ENCODE measurements around the gene SLC25A51.
A peak's percentile ranks its signal among the peaks of the same experiment; 100 is the strongest.
"Not testable (repeated sequence)": the region's sequence is repeated elsewhere in the genome, so short reads cannot be mapped to it uniquely, and the experiment has no call there.

Gene SLC25A51

DNA sequence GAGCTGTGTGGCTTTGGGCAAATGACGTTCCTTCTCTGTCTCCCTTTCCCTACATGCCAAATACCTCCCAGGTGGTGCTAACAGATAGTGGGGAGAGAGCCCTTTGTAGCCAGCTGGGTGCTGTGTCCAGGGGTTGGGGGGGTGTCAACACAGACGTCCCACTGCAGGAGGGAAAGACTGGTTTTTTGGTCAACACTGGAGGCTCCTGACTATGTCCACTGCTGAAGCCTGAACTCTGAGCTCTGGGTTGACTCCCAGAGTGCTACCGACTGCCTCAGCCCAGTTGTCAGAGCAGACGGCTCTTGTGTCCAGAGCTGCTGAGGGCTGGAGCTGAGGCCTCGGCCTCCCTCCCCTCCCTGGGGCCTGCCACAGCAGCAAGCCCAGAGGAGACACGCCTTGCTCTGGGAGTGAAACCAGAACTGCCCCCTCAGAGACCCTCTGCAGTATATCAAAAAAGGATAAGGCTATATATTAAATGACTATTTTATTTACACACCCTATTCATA is 14.8 kb upstream of the SLC25A51 start:
- DNase-seq = no peak

DNA sequence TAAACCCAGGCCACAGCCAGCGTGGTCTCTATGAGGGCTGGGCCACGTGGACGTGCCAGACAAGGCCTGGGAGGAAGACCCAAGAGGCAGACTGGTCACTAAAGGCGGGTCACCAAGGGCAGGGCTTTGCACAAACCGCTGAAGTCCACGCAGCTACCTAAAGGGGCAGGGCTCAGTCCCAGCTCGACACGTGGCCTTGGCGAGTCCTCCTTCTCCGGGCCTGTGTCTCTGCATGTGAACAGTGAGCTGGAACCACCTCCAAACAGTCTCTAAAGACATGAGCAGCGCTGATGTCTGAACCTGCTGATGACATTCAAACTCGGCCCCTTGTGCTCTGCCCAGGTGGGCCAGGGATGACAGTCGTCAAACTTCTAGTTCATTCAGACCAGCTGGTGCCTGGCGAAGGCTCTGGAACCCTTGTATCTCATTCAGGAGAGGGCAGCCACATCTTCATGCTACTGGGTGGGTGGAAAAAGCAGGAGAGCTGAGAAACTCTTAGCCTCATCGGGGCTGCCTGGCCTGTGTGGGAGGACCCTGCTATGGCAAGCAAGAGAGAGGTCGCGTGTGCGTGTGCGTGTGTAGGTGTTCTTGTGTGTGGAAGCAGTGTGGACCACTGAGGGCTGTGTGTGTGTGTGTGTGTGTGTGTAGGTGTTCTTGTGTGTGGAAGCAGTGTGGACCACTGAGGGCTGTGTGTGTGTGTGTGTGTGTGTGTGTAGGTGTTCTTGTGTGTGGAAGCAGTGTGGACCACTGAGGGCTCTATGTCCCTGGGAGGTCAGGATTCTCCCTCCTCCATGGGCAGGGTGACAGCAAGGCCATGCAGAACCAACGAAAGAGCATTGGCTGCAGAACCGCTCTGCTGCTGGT is 14.1 kb upstream of the SLC25A51 start:
- no peak for DNase-seq

DNA sequence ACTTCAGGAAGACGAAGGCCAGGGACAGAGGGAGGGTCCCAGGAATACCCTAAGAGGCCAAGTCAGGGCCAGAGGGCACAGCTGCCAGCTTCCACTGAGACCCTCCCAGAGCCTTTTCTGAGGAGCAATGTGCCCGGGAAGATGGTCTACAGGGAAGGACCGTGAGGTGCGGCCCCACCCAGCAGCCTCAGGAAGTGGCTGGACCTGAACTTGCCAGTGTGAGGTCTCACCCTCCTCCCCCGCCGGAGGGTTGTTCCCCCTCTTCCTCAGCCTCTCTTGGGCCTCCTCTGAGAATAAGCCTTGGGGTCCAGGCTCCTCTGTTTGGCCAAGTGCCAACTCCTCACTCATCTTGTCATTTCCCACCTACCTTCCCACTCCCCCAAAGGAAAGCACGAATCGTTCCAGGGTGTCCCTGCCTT is 13.4 kb upstream of the SLC25A51 start:
- DNase-seq = no peak

DNA sequence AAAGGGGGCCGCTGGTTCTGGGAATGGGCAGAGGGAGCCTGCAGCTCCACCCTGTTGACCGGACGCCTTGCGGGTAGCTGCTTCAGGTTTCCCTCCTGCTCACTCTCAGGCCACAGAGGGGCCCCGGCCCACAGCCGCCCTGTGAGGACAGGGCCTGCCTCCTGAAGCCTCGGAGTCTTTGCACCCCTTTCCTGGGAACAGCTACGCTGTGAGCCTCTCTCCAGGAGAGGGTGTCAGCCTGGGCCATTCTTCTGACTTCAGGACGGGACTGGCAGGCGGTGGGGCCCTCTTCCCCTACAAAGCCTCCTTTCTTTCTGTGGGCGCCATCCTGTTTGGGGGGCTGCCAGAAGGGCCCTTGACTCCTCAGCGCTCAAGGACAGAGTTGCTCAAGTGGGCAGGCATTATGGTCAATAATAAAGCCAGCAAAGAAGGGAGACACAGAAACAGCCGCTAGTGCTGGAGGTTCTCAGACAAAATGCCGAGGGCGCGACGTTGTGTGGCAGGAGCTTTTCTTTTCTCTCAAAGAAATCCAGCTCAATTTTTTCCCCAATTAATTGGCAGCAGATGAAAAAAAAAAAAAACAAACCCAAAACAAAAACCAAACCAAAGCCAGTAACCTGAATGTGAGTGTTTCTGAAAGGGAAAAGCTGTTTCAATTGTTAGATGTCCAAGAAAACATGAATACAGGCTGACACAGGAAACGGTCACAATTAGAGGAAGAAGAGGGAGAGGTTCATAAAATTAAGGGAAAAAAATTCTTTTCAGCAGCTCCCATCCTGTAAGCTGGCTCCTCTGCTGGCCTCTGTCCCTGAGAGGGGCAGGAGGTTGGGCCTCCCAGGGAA is 12.8 kb upstream of the SLC25A51 start:
- DNase-seq = no peak

DNA sequence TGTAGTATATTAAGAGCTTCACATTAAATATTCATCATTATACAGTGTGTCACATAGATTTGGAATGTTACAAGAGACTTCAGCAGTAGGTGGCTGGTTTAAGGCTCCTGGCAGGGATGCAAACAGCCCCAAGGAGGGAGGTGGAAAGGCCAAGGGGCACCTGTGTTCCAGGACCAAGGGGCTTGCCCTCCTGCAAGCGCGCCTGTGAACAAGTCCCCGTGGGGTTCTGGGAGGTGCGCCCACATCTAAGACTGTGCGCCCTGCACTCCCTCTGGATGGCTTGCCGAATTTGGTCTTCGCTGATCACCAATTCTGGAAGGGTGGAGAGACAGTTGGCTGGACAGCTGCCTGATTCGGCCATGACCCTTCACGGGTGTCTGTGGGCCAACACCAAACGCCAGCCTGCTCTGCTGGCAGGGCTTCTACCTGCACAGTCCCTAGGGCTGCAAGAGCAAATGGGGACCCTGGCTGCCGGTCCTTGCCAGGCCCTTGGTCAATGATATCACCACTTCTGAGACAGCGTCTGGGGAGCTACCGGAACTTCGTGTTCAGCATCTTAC is 12.1 kb upstream of the SLC25A51 start:
- no peak for DNase-seq

DNA sequence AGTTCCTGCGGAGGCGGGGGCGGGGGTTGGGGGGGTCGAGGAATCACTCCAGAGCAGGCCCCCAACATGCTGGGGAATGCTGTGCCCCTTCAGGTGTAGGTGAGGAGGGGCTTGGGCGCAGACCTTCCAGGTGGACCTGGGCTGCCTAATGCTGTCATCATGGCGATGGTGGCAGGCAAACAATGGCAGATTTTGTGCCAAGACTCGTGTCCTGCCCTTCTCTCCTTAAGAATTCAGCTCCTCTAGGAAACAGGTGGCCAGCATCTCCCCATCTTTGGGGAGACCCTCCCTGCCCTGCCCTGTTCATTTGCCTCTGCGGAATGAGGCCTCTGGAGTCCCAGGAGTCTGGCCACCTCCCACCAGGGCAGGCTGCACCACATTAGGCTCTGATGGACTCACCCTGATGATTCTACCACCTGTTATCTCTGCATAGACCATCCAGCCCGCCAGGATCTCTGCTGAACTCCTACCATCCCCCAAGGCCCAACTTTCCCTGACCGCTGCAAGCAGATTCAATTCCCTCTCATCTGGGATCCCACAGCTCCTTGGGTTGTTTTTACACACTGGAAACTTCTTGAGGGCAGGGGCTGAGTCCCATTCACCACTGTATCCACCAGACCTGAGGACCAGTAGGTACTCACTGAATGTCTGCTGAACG is 10.9 kb upstream of the SLC25A51 start:
- DNase-seq = no peak

DNA sequence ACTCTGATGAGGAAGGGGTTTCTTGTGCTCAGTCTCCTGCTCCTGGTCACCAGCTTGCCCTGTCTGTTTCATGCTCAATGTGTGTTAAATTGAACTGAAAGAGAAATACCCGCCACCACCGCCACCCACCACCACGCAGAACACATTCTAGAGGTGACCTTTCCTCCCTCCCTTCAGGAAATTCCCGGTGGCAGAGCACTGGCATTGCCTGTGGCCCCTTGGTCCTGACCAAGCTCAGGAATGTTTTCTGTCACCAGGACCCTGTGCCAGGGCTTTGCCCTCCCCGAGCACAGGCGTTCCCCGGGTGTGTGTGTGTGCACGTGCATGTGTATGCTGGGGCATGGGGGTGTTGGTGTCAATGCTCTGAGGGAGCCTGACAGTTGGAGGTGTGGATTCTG is 10.2 kb upstream of the SLC25A51 start:
- DNase-seq = no peak

DNA sequence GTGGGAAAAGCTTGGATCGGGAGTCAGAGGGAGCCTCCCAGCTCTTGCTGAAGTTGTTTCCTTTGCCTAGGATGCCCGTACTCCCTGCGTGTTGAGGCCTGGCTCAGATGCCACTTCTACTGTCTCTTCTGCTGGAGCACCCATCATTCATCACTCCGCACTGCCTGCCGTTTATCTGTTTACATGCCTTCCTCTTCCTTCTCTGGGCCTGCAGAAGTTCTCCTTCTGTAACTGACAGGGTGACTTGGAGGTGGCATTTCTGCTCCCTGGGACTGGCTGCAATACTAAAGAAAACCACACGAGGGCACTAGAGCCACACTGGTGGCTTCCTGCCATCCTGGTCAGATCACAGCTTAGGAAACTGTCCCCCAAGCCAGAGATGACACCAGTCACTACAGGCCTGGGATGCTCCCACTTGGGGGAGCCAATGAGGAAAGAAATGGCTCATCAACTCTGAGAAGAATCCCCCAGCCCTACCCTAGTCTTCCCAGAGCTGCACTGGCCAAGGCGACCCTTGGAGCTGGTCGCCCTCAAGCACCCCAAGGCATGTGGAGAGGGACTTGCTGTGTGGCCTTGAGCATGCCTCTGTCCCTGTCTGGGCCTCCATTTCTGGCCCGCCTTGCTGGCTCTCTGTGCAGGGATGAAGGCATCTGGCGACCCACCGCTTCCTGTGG is 9.7 kb upstream of the SLC25A51 start:
- DNase-seq = peak; percentile 26

DNA sequence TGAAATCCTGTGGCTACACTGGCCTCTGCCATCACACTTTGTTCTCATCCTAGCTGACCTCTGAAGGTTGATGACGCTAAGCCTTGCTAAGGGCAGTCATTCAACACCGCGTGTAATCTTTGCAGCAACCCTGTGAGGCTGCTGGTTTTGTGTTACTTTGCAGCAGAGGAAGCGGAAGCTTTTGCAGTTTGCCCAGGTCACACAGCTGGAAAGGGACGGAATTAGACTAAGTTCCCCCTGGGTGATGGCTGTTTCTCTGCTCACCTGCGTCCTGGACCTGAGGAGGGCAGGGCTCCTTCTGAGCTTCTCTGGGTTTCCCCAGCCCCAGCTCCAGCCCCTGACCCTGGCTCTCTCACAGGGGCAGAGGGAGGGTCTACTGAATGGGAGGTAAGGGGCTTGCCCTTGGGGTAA is 7.3 kb upstream of the SLC25A51 start:
- DNase-seq = no peak

DNA sequence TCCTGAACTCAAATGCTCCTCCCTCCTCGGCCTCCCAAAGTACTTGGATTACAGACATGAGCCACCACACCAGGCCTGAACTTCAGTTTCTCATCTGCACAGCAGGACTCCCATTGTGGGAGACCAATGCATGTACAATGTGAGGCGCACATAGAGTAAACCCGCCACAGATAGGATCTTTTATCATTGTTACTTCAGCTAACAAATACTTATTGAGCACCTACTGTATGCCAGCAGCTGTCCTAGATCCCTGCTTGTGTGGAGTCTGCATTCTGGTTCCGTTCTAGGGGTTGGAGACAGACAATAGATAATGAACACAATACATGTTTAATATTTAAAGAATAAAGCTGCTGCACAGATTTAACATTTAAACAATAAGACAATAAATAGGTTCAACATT is 6.3 kb upstream of the SLC25A51 start:
- no peak for DNase-seq

DNA sequence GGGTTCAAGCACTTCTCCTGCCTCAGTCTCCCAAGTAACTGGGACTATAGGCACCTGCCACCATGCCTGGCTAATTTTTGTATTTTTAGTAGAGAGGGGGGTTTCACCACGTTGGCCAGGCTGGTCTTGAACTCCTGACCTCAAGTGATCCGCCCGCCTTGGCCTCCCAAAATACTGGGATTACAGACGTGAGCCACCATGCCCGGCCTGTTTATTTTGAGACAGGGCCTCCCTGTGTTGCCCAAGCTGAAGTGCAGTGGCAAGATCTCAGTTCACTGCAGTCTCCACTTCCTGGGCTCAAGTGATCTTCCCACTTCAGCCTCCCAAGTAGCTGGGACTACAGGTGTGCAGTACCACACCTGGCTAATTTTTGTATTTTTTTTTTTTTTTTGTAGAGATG is 5.9 kb upstream of the SLC25A51 start:
- DNase-seq = not testable (repeated sequence)

DNA sequence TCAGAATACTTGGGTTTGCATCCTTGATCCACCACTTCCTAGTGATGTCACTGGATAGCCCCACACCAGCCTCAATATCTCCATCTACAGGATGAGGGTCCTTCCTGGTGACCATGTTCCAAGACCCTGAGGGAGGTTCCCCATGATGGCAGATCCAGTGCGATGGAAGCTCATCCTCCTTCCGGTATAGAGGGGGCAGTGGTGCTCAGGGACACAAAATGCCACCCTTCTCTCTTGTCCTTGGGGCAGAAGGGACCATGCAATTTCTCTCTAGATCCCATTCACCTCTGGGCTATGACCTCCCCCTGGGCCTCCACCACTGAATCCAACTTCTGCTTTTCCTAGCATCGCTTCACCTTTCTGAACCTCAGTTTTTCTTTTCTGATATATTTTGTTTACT is 5.4 kb upstream of the SLC25A51 start:
- no peak for DNase-seq

DNA sequence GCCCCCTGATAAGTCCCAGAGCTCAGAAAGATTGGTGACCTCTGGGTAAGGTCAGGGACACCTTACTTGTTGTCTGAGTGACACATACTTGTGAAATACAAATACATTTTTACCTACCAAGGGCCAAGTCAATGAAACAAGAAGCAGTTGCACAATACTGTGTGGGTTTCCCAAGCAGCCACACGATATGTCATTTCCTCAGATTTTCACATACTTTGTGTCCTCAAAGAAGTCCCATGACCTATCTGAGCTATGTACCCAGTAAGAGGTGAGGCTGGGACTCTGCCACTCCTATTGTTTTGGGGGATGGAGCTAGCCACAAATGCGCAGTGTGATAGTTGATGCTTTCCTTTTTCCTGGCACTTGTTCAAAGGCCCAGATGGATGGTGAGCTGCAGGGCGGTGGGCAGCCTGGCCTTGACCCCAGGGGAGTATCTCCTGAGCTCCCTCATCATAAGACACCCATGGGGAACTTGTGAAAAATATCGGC is 4.8 kb upstream of the SLC25A51 start:
- no peak for DNase-seq

DNA sequence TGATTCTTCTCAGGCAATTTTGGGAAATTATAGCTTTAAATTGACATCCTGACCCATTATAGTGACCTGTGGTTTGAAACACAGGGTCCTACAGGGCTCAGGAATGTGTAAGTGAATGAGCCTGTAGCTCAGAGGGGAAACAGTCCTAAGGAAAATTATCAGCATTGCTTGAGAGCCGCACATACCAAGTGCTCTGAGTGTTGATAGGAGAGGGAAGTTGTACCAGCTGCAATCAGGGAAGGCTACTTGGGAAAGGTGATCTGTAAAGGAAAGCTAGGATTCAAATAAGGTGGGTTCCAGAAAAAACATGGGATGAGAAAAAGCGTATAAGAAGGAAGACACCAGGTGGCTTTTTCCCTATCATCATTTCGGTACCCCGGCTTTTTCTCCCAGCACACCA is 4.4 kb upstream of the SLC25A51 start:
- no peak for DNase-seq

DNA sequence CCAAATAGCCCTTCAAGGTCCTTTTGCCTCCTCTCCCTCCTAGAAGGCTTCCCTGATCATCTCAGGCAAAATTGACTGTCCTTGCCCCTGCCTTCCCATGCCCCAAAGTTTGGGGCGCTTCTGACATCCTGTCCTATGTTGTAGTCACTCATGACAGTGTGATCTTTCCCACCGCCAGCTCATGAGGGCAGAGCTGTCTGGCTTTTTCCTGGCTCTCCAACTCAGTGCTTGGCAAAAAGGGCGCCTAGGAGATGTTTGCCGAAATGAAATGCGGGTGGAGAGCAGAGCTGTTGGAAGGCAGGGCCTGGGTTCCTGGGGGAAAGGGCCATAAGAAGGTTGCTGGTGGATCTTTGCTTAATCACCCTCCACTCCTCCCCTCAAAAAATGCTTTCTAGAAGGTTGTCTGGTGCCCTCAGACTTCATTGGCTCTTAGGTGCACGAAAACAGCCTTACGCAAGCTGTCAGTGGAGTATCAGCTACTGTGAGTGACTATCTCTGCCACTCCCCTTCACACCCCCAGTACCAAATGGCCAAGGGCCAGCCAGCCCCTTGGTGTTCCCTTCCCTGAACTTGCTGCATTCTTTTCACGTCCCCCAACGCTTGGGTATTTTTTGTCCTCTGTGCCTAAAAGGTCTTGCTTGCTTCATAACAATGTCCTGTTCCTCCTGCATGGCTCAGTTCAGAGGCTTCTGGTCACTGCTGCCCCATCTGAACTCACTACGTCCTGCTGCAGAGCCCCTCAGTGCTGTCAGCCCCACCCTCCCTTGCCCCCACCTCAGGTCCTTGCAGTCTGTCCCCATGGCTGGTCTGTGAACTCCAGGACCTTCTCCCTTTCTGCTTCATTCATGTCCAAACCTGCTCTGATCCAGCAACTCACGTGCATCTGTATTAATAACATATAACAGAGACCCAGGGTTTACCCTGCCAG is 2.6 kb upstream of the SLC25A51 start:
- DNase-seq = no peak

DNA sequence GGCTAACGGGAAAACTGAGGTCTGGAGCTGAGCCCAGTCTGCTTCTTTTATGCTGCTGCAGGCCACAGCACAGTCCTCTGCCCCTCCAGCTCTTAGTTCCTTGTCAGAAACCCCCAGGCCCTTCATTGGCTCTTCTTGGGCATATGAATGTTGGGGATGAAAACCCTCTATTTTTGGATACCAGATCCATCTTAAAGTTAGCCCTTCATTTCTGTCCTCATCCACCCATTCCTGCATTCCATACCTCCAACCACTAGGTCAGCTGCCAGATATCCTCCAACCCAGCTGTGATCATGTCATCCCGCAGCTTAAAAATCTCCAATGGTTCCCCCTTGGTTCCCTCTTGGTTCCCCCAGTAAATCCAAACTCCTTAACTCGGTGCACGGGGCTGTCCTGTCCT is 1.8 kb upstream of the SLC25A51 start:
- no peak for DNase-seq

DNA sequence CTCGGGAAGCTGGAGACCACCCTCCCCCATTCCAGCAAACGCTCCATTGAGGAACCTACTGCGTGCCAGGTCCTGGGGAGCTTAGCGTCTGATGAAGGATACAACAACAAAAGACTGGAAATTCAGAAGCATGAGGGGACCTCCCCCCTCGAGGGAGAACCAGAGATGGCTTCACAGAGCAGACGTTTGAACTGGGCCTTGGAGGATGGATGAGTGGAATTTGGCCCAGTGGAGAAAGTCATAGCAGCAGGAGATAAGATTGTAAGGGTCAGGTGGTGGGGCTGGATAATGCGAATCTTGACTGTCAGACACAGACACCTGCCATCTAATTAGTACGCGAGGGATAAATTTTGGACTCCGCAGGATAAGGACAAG is 1.2 kb upstream of the SLC25A51 start:
- no peak for DNase-seq

DNA sequence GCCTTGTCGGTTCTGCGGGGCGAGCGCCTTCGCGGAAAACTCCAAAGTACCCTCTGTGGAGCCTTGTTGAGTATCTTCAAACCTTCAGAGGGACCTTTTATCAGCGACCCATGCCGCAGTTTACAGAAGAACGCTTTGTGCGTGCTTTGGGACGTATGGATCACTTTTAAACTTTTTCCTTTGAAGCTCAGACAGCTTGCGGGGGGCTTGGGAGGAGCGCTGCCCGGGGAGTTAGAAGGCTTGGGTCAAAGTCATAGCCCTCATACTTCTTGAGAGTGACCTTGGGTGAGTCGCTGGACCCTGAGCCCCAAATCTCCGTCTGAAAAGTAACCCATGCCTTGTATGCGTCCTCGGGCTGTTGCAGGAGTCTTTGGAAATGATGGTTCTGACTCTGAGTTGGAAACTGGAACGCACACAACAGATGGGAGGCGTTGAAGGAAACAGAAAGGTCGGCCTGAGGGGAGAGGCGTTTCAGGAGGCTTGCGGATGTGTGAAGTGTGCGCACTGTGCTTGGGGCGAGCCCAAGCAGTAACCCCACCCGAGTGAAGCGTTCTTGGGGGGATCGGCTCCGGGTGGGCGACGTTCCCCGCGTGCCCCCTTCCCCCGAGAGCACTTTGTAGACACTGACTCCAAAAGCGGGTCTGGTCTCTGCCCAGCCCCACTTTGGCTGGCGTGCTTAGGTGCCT is 661 bp upstream of the SLC25A51 start:
- no peak for DNase-seq

DNA sequence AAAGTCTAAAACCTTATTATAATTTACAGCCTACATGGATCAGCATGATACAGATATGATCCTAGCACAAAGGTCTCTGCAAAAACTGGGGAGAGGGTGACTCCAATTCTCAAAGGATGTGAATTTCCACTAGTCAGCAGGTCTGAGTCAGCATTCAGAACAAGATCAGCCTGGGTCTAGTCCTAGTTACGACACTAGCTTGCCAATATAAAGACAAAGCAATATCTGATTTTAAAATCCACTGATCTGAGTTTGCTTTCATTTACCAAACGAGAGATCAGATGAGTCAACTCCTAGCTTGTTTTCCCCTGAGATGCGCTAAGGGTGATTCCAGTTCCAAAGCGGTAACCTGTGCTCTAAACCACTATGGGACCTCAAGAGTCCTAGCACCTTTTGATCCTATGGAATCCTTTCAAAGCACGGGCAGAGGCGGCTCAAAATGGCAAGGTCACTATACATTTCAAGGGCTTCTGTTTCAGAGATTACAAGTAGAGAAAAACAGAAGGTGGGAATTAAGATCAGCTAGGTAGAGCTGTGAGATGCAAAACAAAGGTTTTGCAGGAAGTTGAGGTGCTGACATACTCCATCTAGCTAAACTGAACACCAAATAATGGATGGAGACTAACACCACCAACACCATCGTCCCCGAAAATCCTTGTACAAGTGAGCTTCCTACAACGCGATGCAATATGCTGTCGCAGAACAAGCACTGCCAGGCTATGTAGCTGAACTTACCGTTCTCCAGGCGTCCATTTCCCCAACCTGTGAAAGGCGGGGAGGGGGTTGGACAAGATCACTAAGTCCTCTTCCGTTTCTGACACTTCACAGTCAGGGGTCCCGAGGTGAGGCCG is 906 bp downstream of the SLC25A51 start:
- DNase-seq = no peak

DNA sequence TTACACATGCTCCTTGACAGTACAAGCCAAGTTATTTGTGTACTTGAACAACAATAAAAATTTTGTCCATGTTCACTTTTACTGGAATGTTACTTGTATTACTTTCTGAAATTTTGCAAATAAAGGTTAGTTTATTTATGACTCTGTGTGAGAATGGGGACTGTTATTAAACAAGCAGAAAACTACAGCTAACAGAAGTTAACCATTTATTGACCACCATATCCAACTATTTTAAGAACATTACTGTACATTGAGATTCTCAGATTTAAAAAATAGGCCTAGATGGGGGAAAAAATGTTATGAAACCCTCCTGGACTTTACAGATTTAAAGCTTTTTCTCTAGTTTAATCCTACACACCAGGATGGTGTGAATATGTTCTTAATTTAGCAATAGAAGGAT is 1.8 kb downstream of the SLC25A51 start:
- no peak for DNase-seq
